GM18858 (cell line): ENCODE results near the gene IMPG2.

Experiments used
- ATAC-seq: cut with Tn5 transposase; IDR thresholded peaks from one replicate; pipeline ENCODE4 v1.9.1; 2021; ENCODE audit not compliant: unreplicated experiment

Gene IMPG2

GRCh38 chr3:101189176-101189575 lies 131.2 kb downstream of the IMPG2 start:
- no peak for ATAC-seq

GRCh38 chr3:101185341-101185740 lies 135.0 kb downstream of the IMPG2 start:
- ATAC-seq = no peak

- no peak for ATAC-seq
Measured at GRCh38 chr3:101184111-101184510, 136.3 kb downstream of the IMPG2 start.

- no peak for ATAC-seq
Measured at GRCh38 chr3:101183151-101183550, 137.2 kb downstream of the IMPG2 start.

GRCh38 chr3:101182734-101183133 lies 137.6 kb downstream of the IMPG2 start:
- no peak for ATAC-seq

- no peak for ATAC-seq
Measured at GRCh38 chr3:101181801-101182200, 138.6 kb downstream of the IMPG2 start.

GRCh38 chr3:101179637-101180036 lies 140.7 kb downstream of the IMPG2 start:
- no peak for ATAC-seq

- no peak for ATAC-seq
Measured at GRCh38 chr3:101177577-101177976, 142.8 kb downstream of the IMPG2 start.
